ENCODE data around the gene PPP1R12C. TPM values are rescaled to one million over a fixed set of nuclear protein-coding genes. Genes with fewer than 3 reads are reported as not detected.

PPP1R12C gene
- polyA plus RNA-seq, 1 experiment: 50.8 TPM

- H3K4me3 ChIP-seq (ENCODE audit: low read depth, low read length): no peak within 1 kb of the TSS
- H3K36me3 ChIP-seq (ENCODE audit: control insufficient read depth, insufficient read depth, low read length): no peaks in the 10 kb centered on the region
- peaks cover 6% of the 10 kb centered on the region for H3K27me3 ChIP-seq (ENCODE audit: control insufficient read depth, insufficient read depth, low read length)
- DNase-seq (ENCODE audit: low read depth): no peak
- TF ChIP-seq CTCF (IDR thresholded peaks at IDR 0.05; ENCODE audit: insufficient read depth, low read depth, low read length): no peak
- ChIA-PET CTCF (interaction anchor here (1.0 to 1.7 kb wide), 2 partner anchors 17 to 101 kb away, joined by 3 to 4 read pairs; partner anchors contain the start of gene DNAAF3), POLR2A (no interaction called here)
Measured at GRCh38 chr19:55149078-55150003, 31.9 kb upstream of the PPP1R12C start, which contains the start of gene TNNT1. TSS of gene TNNT1 (minus strand) at chr19:55149206. CDS start at chr19:55147157, 2,049 bp downstream.

- DNase-seq (ENCODE audit: low read depth): no peak
- Histone ChIP-seq H3K36me3 (ENCODE audit: control insufficient read depth, insufficient read depth, low read length) (no peaks in the 10 kb centered on the region), H3K4me3 (ENCODE audit: low read depth, low read length) (no peak overlapping the region), H3K27me3 (ENCODE audit: control insufficient read depth, insufficient read depth, low read length) (peaks cover 6% of the 10 kb centered on the region)
- no peak for TF ChIP-seq CTCF (IDR thresholded peaks at IDR 0.05; ENCODE audit: insufficient read depth, low read depth, low read length)
- ChIA-PET CTCF (interaction anchor here (0.7 to 2.7 kb wide), 6 partner anchors 12 to 356 kb away, joined by 3 to 11 read pairs (median 6); no protein-coding TSS in a partner anchor), POLR2A (no interaction called here)
Measured at GRCh38 chr19:55147545-55148251, 30.3 kb upstream of the PPP1R12C start.

- peaks cover 6% of the 10 kb centered on the region for H3K27me3 ChIP-seq (ENCODE audit: control insufficient read depth, insufficient read depth, low read length)
- H3K4me3 ChIP-seq (ENCODE audit: low read depth, low read length): peak overlapping the region; percentile 48
- ChIA-PET CTCF (interaction anchor here (0.6 to 2.7 kb wide), 12 partner anchors 10 to 357 kb away, joined by 3 to 11 read pairs (median 4); partner anchors contain the start of genes DNAAF3 and TMEM238), POLR2A (no interaction called here)
- no peak for DNase-seq (ENCODE audit: low read depth)
- TF ChIP-seq CTCF (IDR thresholded peaks at IDR 0.05; ENCODE audit: insufficient read depth, low read depth, low read length): no peak
- H3K36me3 ChIP-seq (ENCODE audit: control insufficient read depth, insufficient read depth, low read length): no peaks in the 10 kb centered on the region
Measured at GRCh38 chr19:55146705-55147273, 29.4 kb upstream of the PPP1R12C start.

GRCh38 chr19:55146078-55146704 is 28.8 kb upstream of the PPP1R12C start:
- Histone ChIP-seq H3K36me3 (ENCODE audit: control insufficient read depth, insufficient read depth, low read length) (no peaks in the 10 kb centered on the region), H3K27me3 (ENCODE audit: control insufficient read depth, insufficient read depth, low read length) (peaks cover 6% of the 10 kb centered on the region), H3K4me3 (ENCODE audit: low read depth, low read length) (peak overlapping the region; percentile 48)
- ChIA-PET POLR2A (no interaction called here), CTCF (interaction anchor here (0.6 to 2.7 kb wide), 10 partner anchors 9 to 321 kb away, joined by 3 to 11 read pairs (median 4); partner anchors contain the start of genes DNAAF3 and TMEM238)
- DNase-seq (ENCODE audit: low read depth): no peak
- TF ChIP-seq CTCF (IDR thresholded peaks at IDR 0.05; ENCODE audit: insufficient read depth, low read depth, low read length): peak; percentile 89
